H1 (cell line): ENCODE measurements around the gene EGFR. TPM values are rescaled to one million over a fixed set of nuclear protein-coding genes. Genes with fewer than 3 reads are reported as not detected.

Experiments
- CTCF ChIA-PET: fragments of 300-600 bp; sonication (Branson Sonifier 250); formaldehyde crosslinking; loops from one replicate; lab custom pipeline; 2021; ENCODE audit not compliant: partially characterized antibody; lab: Charles Lee
- POLR2A ChIA-PET: fragments of 300-600 bp; sonication (Branson Sonifier 250); formaldehyde crosslinking; loops from one replicate; lab custom pipeline; 2021; ENCODE audit warnings: inconsistent platforms; ENCODE audit not compliant: partially characterized antibody; lab: Charles Lee
- DNase-seq, 2 experiments: peaks; one replicate each; pipeline versions ENCODE4 v3.0.0 to v3.0.0-alpha.2; 2010 to 2022; ENCODE audit warnings: low spot score in 2 of 2, low read depth in 1 of 2, mixed read lengths in 1 of 2
- FAIRE-seq: peaks from 2 replicates; lab custom pipeline; 2011; peaks lifted over from hg19 to GRCh38; lab: Jason Lieb, UNC
- H2AFZ ChIP-seq: 2 replicates; pipeline ENCODE4 v1.8.1; 2012; ENCODE audit warnings: low read length, inconsistent platforms
- H2AK5ac ChIP-seq: 2 replicates; pipeline ENCODE4 v1.6.1; 2013; ENCODE audit warnings: low read depth, low read length
- H2BK120ac ChIP-seq: replicated peaks from 2 replicates; pipeline ENCODE3; 2013; ENCODE audit warnings: low read depth, low read length, inconsistent platforms
- H2BK12ac ChIP-seq: 2 replicates; pipeline ENCODE4 v1.6.1; 2013; ENCODE audit warnings: low read depth, low read length
- H2BK15ac ChIP-seq: 2 replicates; pipeline ENCODE4 v1.6.1; 2013; ENCODE audit warnings: low read length
- H2BK20ac ChIP-seq: 2 replicates; pipeline ENCODE4 v1.6.1; 2013; ENCODE audit warnings: low read length
- H2BK5ac ChIP-seq: 2 replicates; pipeline ENCODE4 v1.6.1; 2013; ENCODE audit warnings: low read depth, low read length
- H3K14ac ChIP-seq: 2 replicates; pipeline ENCODE4 v1.6.1; 2013; ENCODE audit warnings: inconsistent platforms; ENCODE audit not compliant: insufficient read length
- H3K18ac ChIP-seq: 2 replicates; pipeline ENCODE4 v1.6.1; 2013; ENCODE audit warnings: low read length; ENCODE audit errors: extremely low read depth
- H3K23ac ChIP-seq: 2 replicates; pipeline ENCODE4 v1.6.1; 2013; ENCODE audit warnings: inconsistent platforms; ENCODE audit not compliant: insufficient read length
- H3K23me2 ChIP-seq: 2 replicates; pipeline ENCODE4 v1.6.1; 2013; ENCODE audit warnings: low read depth, low read length
- H3K27ac ChIP-seq: 2 replicates; pipeline ENCODE4 v1.6.1; 2011; ENCODE audit warnings: low read depth, low read length, inconsistent platforms
- H3K27me3 ChIP-seq, 4 experiments: replicated peaks in 1 of 4; 1 replicate in 1 of 4; 2 replicates in 3 of 4; pipeline versions ENCODE4 v1.6.1 to v1.8.1; 2011 to 2013; ENCODE audit warnings: low read length in 3 of 4, mild to moderate bottlenecking in 3 of 4, inconsistent platforms in 2 of 4, mixed read lengths in 2 of 4, moderate library complexity in 1 of 4; ENCODE audit not compliant: control insufficient read depth in 3 of 4, insufficient read depth in 3 of 4; ENCODE audit errors: extremely low read depth in 1 of 4
- H3K36me3 ChIP-seq, 4 experiments: 2 replicates each; pipeline versions ENCODE4 v1.6.1 to v1.8.1; 2011 to 2013; ENCODE audit warnings: mild to moderate bottlenecking in 4 of 4, low read length in 3 of 4, moderate library complexity in 2 of 4, control low read depth in 1 of 4, inconsistent platforms in 1 of 4; ENCODE audit not compliant: insufficient read depth in 4 of 4, control insufficient read depth in 2 of 4
- H3K4ac ChIP-seq: replicated peaks from 2 replicates; pipeline ENCODE3; 2013; ENCODE audit warnings: low read length, low read depth, mixed read lengths, inconsistent platforms; ENCODE audit not compliant: insufficient read length
- H3K4me1 ChIP-seq, 4 experiments: replicated peaks in 1 of 4; 1 replicate in 1 of 4; 2 replicates in 3 of 4; pipeline versions ENCODE4 v1.6.1 to v1.8.1; 2011 to 2013; ENCODE audit warnings: low read length in 3 of 4, inconsistent platforms in 2 of 4, mixed read lengths in 1 of 4; ENCODE audit not compliant: insufficient read depth in 4 of 4, control insufficient read depth in 3 of 4
- H3K4me2 ChIP-seq, 2 experiments: 2 replicates each; pipeline versions ENCODE4 v1.6.1 to v1.8.1; 2011 to 2013; ENCODE audit warnings: low read depth in 2 of 2, low read length in 2 of 2, control low read depth in 1 of 2, inconsistent platforms in 1 of 2, mild to moderate bottlenecking in 1 of 2; ENCODE audit not compliant: insufficient read depth in 1 of 2
- H3K4me3 ChIP-seq, 4 experiments: fragments of 200-600, 300-600 bp in 1 of 4; sonication (generic), shearing (Covaris generic), sonication (Bioruptor Twin) in 1 of 4; 2 replicates each; pipeline versions ENCODE4 v1.5.1 to v1.8.1; 2011 to 2016; ENCODE audit warnings: low read length in 4 of 4, low read depth in 3 of 4, control low read depth in 2 of 4, inconsistent platforms in 2 of 4, mild to moderate bottlenecking in 2 of 4, mixed read lengths in 1 of 4, moderate library complexity in 1 of 4; ENCODE audit not compliant: insufficient read depth in 2 of 4; ENCODE audit errors: extremely low read depth in 1 of 4
- H3K56ac ChIP-seq: replicated peaks from 2 replicates; pipeline ENCODE3; 2013; ENCODE audit warnings: low read depth, mild to moderate bottlenecking, mixed read lengths, low read length, inconsistent platforms; ENCODE audit not compliant: insufficient read length
- H3K79me1 ChIP-seq: 2 replicates; pipeline ENCODE4 v1.6.1; 2013; ENCODE audit warnings: low read depth, low read length, control low read depth
- H3K79me2 ChIP-seq, 2 experiments: 2 replicates each; pipeline versions ENCODE4 v1.6.1 to v1.8.1; 2012 to 2013; ENCODE audit warnings: low read length in 2 of 2, mild to moderate bottlenecking in 2 of 2, inconsistent platforms in 1 of 2; ENCODE audit not compliant: insufficient read depth in 2 of 2, control insufficient read depth in 1 of 2
- H3K9ac ChIP-seq, 4 experiments: replicated peaks in 1 of 4; 1 replicate in 1 of 4; 2 replicates in 3 of 4; pipeline versions ENCODE4 v1.6.1 to v1.8.1; 2011 to 2013; ENCODE audit warnings: low read depth in 3 of 4, low read length in 3 of 4, control low read depth in 2 of 4, mild to moderate bottlenecking in 2 of 4, moderate library complexity in 2 of 4, inconsistent platforms in 1 of 4; ENCODE audit errors: extremely low read depth in 1 of 4
- H3K9me3 ChIP-seq, 2 experiments: 2 replicates each; pipeline versions ENCODE4 v1.6.1 to v1.8.1; 2012 to 2013; ENCODE audit warnings: mild to moderate bottlenecking in 2 of 2, moderate library complexity in 2 of 2, control low read depth in 1 of 2, inconsistent platforms in 1 of 2, low read depth in 1 of 2, low read length in 1 of 2, mixed read lengths in 1 of 2; ENCODE audit not compliant: insufficient read depth in 2 of 2
- H4K20me1 ChIP-seq, 2 experiments: replicated peaks in 1 of 2; 2 replicates each; pipeline versions ENCODE3 to v1.8.1; 2011 to 2013; ENCODE audit warnings: inconsistent platforms in 2 of 2, low read length in 2 of 2, mild to moderate bottlenecking in 1 of 2; ENCODE audit not compliant: insufficient read depth in 2 of 2, control insufficient read depth in 1 of 2
- H4K5ac ChIP-seq: 2 replicates; pipeline ENCODE4 v1.6.1; 2013; ENCODE audit warnings: low read length, low read depth, mixed read lengths, inconsistent platforms; ENCODE audit not compliant: insufficient read length
- H4K8ac ChIP-seq: 2 replicates; pipeline ENCODE4 v1.8.0; 2013; ENCODE audit warnings: mild to moderate bottlenecking, moderate library complexity, low read length, inconsistent platforms; ENCODE audit not compliant: insufficient read depth; ENCODE audit errors: extremely low read depth
- H4K91ac ChIP-seq: replicated peaks from 2 replicates; pipeline ENCODE3; 2013; ENCODE audit warnings: low read length, mixed read lengths, inconsistent platforms; ENCODE audit not compliant: insufficient read length
- BACH1 ChIP-seq: IDR thresholded peaks from 2 replicates; pipeline ENCODE4 v1.6.1; 2012; ENCODE audit warnings: low read length, improper control_type of control experiment
- GABPA ChIP-seq: IDR thresholded peaks from 2 replicates; pipeline ENCODE4 v1.6.1; 2011; ENCODE audit warnings: mild to moderate bottlenecking, low read length, moderate library complexity, borderline replicate concordance; ENCODE audit not compliant: insufficient read depth
- NANOG ChIP-seq: IDR thresholded peaks from 2 replicates; pipeline ENCODE4 v1.6.1; 2011; ENCODE audit warnings: low read length, low read depth, mild to moderate bottlenecking, inconsistent platforms; ENCODE audit not compliant: insufficient read depth, poor library complexity, severe bottlenecking
- TCF12 ChIP-seq: IDR thresholded peaks from 2 replicates; pipeline ENCODE4 v1.6.1; 2011; ENCODE audit warnings: low read depth, mild to moderate bottlenecking, low read length
- WGBS, 2 experiments: shearing (Covaris generic) in 1 of 2; methylation state at CpG; one replicate each; pipeline versions ENCODE4 v1.1.6 to v1.1.7; 2013 to 2015; ENCODE audit warnings: low lambda C conversion rate in 2 of 2, mixed read lengths in 2 of 2, inconsistent platforms in 1 of 2, low coverage in 1 of 2, missing lambda C conversion rate in 1 of 2; ENCODE audit not compliant: insufficient replicate concordance in 2 of 2, insufficient coverage in 1 of 2, insufficient read length in 1 of 2; ENCODE audit errors: extremely low coverage in 1 of 2, missing lambda C conversion rate in 1 of 2; 5-methylcytosine and 5-hydroxymethylcytosine counted together
- polyA plus RNA-seq, 7 experiments: library from polyadenylated mRNA; depleted of rRNA in 3 of 7; stranded (reverse) in 5 of 7; unstranded in 2 of 7; fragments of >200 nt in 5 of 7; fragments of 200-250 nt in 2 of 7; gene quantifications; 1 replicate in 5 of 7; 2 replicates in 1 of 7; 4 replicates in 1 of 7; pipeline versions ENCODE4 v1.2.1 to v1.2.3, GENCODE V29; 2011 to 2013; ENCODE audit warnings: missing spikeins in 2 of 7, mixed read lengths in 2 of 7
- total RNA-seq: library from RNA; stranded (reverse); fragmentation: NEBNext Ultra II Directional; extraction: Animal tissue kit (Norgen Biotek cat#: 25700); gene quantifications from 2 replicates; pipeline ENCODE4 v1.2.1, GENCODE V29; 2021
- TF ChIP-seq, protein P1 (sequence below): IDR thresholded peaks from 2 replicates; pipeline ENCODE4 v1.6.1; 2012; ENCODE audit warnings: inconsistent platforms

Gene EGFR
- total and polyA plus RNA-seq, 2 of the 8 experiments (the other 6 are each of a cell fraction or from before 2014, with no cell fraction given), result 1.9 to 5.8 TPM

DNA sequence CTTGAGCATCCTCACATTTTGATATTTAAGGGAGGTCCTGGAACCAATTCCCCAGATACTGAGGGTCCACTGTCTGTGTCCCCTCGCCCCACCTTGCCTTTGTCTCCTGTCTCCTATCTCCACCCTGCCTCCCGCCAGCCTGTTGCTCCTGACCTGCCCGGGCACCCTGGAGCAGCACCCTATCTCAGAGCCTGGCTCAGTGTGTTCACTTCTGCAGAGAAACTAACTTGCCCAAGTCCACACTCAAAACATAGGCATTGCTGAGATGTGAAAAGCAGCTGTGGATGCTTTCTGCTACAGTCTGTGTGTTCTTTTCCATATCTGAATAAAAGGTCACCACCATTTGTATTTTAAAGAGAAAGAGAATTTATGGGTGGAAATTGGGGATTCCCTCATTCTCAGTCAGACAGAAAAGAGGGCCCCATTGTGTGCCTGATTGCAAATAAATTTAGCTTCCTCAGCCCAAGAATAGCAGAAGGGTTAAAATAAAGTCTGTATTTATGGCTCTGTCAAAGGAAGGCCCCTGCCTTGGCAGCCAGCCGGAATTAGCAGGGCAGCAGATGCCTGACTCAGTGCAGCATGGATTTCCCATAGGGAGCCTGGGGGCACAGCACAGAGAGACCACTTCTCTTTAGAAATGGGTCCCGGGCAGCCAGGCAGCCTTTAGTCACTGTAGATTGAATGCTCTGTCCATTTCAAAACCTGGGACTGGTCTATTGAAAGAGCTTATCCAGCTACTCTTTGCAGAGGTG, 161.3 kb downstream of the EGFR start:
- H2AK5ac ChIP-seq, result no peak overlapping the region
- FAIRE-seq, result no peak
- ChIA-PET CTCF (interaction anchor here (1.5 kb wide), 2 partner anchors 14 to 75 kb away, joined by 3 to 6 read pairs; no protein-coding TSS in a partner anchor), POLR2A (no interaction called here)
- no peak overlapping the region for H2BK120ac ChIP-seq
- H3K56ac ChIP-seq, result no peak overlapping the region
- no peaks in the 10 kb centered on the region for H3K79me2 ChIP-seq
- H2AFZ ChIP-seq, result no peak overlapping the region
- 88% methylated on average over 5 of the region's 5 CpGs; no CpG with 5 or more reads in 1 of the 2 experiments for WGBS, 2 experiments
- H3K14ac ChIP-seq, result no peak overlapping the region
- H3K4ac ChIP-seq, result no peak overlapping the region
- H4K5ac ChIP-seq, result no peak overlapping the region
- no peaks in the 10 kb centered on the region for H3K9me3 ChIP-seq
- no peaks in the 10 kb centered on the region for H3K79me1 ChIP-seq
- no peaks in the 10 kb centered on the region for H3K23me2 ChIP-seq
- no peaks in the 10 kb centered on the region for H4K20me1 ChIP-seq
- no peak overlapping the region for H2BK12ac ChIP-seq
- H2BK15ac ChIP-seq, result no peak overlapping the region
- no peak for TF ChIP-seq BACH1
- no peak for TF ChIP-seq NANOG
- TF ChIP-seq GABPA, result no peak
- TF ChIP-seq, protein P1, sequence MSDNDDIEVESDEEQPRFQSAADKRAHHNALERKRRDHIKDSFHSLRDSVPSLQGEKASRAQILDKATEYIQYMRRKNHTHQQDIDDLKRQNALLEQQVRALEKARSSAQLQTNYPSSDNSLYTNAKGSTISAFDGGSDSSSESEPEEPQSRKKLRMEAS, result no peak
- no peak for TF ChIP-seq TCF12
- no peaks in the 10 kb centered on the region; a peak in 2 of 7 replicates for H3K4me1 ChIP-seq
- H3K18ac ChIP-seq, result no peak overlapping the region
- H3K27ac ChIP-seq, result no peak overlapping the region
- no peak overlapping the region for H4K8ac ChIP-seq
- no peaks in the 10 kb centered on the region for H3K36me3 ChIP-seq
- no peaks in the 10 kb centered on the region for H3K27me3 ChIP-seq
- no peak overlapping the region for H3K4me3 ChIP-seq
- H3K23ac ChIP-seq, result no peak overlapping the region
- no peak overlapping the region for H3K4me2 ChIP-seq
- H2BK5ac ChIP-seq, result no peak overlapping the region
- H2BK20ac ChIP-seq, result no peak overlapping the region
- no peak overlapping the region for H4K91ac ChIP-seq
- DNase-seq, result no peak
- H3K9ac ChIP-seq, result no peak overlapping the region
